ENCODE measurements around the gene TJP3. TPM values are rescaled to one million over a fixed set of nuclear protein-coding genes. Genes with fewer than 3 reads are reported as not detected.
A peak's percentile ranks its signal among the peaks of the same experiment; 100 is the strongest.

Gene TJP3
- total RNA-seq, 1 donor from 2014 or later = 14.7 TPM

GRCh38 chr19:3692141-3693024 is 15.8 kb upstream of the TJP3 start:
- TF ChIP-seq EZH2 (IDR thresholded peaks at IDR 0.05) (no peak), EZH2phosphoT487 (IDR thresholded peaks at IDR 0.05) (no peak), CTCF (IDR thresholded peaks at IDR 0.05) (peak; percentile 46)
- peaks cover 5% of the 10 kb centered on the region for H3K4me1 Mint-ChIP-seq
- H3K4me3 Mint-ChIP-seq = no peak overlapping the region
- no peak overlapping the region for H3K27ac Mint-ChIP-seq
- peaks cover 65% of the 10 kb centered on the region for H4K20me1 ChIP-seq (ENCODE audit: low read depth)
- no peak overlapping the region for H3K4me3 ChIP-seq
- no peak overlapping the region for H3K9ac ChIP-seq
- H3K9me3 ChIP-seq (ENCODE audit: low read depth) = no peaks in the 10 kb centered on the region
- H3K27ac ChIP-seq = no peak overlapping the region
- peaks cover 2% of the 10 kb centered on the region for H3K27me3 Mint-ChIP-seq (ENCODE audit: insufficient read depth, low read depth)
- H3K4me1 ChIP-seq = peaks cover 13% of the 10 kb centered on the region
- peaks cover 92% of the 10 kb centered on the region for H3K79me2 ChIP-seq (ENCODE audit: low read depth)
- H3K4me2 ChIP-seq = no peak overlapping the region
- peaks cover 16% of the 10 kb centered on the region for H3K36me3 Mint-ChIP-seq
- DNase-seq (ENCODE audit: low spot score) = no peak
- no peaks in the 10 kb centered on the region for H3K27me3 ChIP-seq
- no peaks in the 10 kb centered on the region for H3K36me3 ChIP-seq
- H2AFZ ChIP-seq (replicated peaks) = no peak overlapping the region
- peaks cover 3% of the 10 kb centered on the region for H3K9me3 Mint-ChIP-seq
- H3F3A ChIP-seq (ENCODE audit: low read depth) = peaks cover under 1% of the 10 kb centered on the region

GRCh38 chr19:3693025-3693925 is 14.9 kb upstream of the TJP3 start:
- H3K4me2 ChIP-seq = no peak overlapping the region

More at GRCh38 chr19:3693025-3693925, 14.9 kb upstream of the TJP3 start:
- Mint-ChIP-seq H3K36me3 (peaks cover 16% of the 10 kb centered on the region), H3K9me3 (peaks cover 3% of the 10 kb centered on the region), H3K4me3 (no peak overlapping the region), H3K27me3 (ENCODE audit: insufficient read depth, low read depth) (peaks cover 2% of the 10 kb centered on the region), H3K4me1 (peaks cover 7% of the 10 kb centered on the region), H3K27ac (no peak overlapping the region)
- no peaks in the 10 kb centered on the region for H3F3A ChIP-seq (ENCODE audit: low read depth)
- peaks cover 65% of the 10 kb centered on the region for H4K20me1 ChIP-seq (ENCODE audit: low read depth)
- TF ChIP-seq EZH2phosphoT487 (IDR thresholded peaks at IDR 0.05) (no peak), EZH2 (IDR thresholded peaks at IDR 0.05) (no peak), CTCF (IDR thresholded peaks at IDR 0.05) (no peak)
- no peak overlapping the region for H3K4me3 ChIP-seq
- H3K9ac ChIP-seq = no peak overlapping the region
- H3K9me3 ChIP-seq (ENCODE audit: low read depth) = no peaks in the 10 kb centered on the region
- no peaks in the 10 kb centered on the region for H3K36me3 ChIP-seq
- H3K4me1 ChIP-seq = peaks cover 5% of the 10 kb centered on the region
- peaks cover 92% of the 10 kb centered on the region for H3K79me2 ChIP-seq (ENCODE audit: low read depth)
- no peak for DNase-seq (ENCODE audit: low spot score)
- H3K27me3 ChIP-seq = no peaks in the 10 kb centered on the region
- H2AFZ ChIP-seq (replicated peaks) = no peak overlapping the region
- H3K27ac ChIP-seq = no peak overlapping the region

Data from neural progenitor cell (in vitro differentiated cells).